GM12801 (cell line): Measurements from ENCODE around the gene FGL2.

ENCODE experiments used
- CTCF ChIP-seq: IDR thresholded peaks from one replicate; pipeline ENCODE4 v1.5.1; 2011; ENCODE audit warnings: control low read depth; ENCODE audit not compliant: insufficient read length; ENCODE audit errors: extremely low read depth

The FGL2 gene

GRCh38 chr7:77242554-77242953 lies 42.9 kb upstream of the FGL2 start:
- no peak for TF ChIP-seq CTCF

GRCh38 chr7:77242068-77242467 lies 42.4 kb upstream of the FGL2 start:
- no peak for TF ChIP-seq CTCF

GRCh38 chr7:77239471-77239870 lies 39.9 kb upstream of the FGL2 start:
- TF ChIP-seq CTCF = no peak

GRCh38 chr7:77238703-77239136 lies 39.1 kb upstream of the FGL2 start:
- no peak for TF ChIP-seq CTCF

- TF ChIP-seq CTCF = no peak
Observed at GRCh38 chr7:77235276-77235675, 35.7 kb upstream of the FGL2 start.

- TF ChIP-seq CTCF = no peak
Observed at GRCh38 chr7:77232467-77232866, 32.8 kb upstream of the FGL2 start.

- no peak for TF ChIP-seq CTCF
Observed at GRCh38 chr7:77226357-77226839, 26.8 kb upstream of the FGL2 start.

GRCh38 chr7:77223261-77223660 lies 23.6 kb upstream of the FGL2 start:
- TF ChIP-seq CTCF = no peak
